LNCaP clone FGC (cell line): ENCODE data around the gene RNU7-1.

ENCODE experiments used
- DNase-seq: peaks from one replicate; pipeline ENCODE4 v3.0.0-alpha.2; 2011; ENCODE audit warnings: low read depth
- H3K4me3 ChIP-seq: 2 replicates; pipeline ENCODE4 v1.5.1; 2011; ENCODE audit warnings: mild to moderate bottlenecking, low read depth, low read length, control low read depth
- CTCF ChIP-seq: IDR thresholded peaks from 2 replicates; pipeline ENCODE4 v1.5.1; 2012; ENCODE audit warnings: mild to moderate bottlenecking; ENCODE audit not compliant: control insufficient read depth, insufficient read depth; ENCODE audit errors: extremely low read depth

Gene RNU7-1

DNA sequence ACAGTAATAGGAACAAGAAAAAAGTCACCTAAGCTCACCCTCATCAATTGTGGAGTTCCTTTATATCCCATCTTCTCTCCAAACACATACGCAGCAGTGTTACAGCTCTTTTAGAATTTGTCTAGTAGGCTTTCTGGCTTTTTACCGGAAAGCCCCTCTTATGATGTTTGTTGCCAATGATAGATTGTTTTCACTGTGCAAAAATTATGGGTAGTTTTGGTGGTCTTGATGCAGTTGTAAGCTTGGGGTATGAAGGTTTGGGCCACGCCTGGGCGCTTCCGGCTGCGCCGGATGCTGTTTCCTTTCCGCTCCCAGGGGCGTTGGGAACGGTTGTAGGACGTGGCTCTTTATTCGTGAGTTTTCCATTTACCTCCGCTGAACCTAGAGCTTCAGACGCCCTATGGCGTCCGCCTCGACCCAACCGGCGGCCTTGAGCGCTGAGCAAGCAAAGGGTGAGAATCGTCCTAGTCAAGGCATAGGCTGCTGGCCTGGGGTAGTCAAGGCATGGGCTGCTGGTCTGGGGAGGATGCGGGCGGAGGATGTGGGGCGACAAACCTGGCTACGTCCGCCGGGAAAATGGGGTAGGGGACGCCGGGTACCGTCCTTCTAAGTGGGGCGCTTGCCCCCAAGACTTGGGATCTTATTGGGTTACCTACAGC is at the start of gene RNU7-1, which contains the start of gene C12orf57:
Gene RNU7-1 (plus strand): TSS at position 95 of the 659 bp plus-strand sequence.
Gene C12orf57 (plus strand): TSS at position 301 of the 659 bp plus-strand sequence. CDS start 100 bp downstream, at position 401.
- H3K4me3 ChIP-seq = peak within 1 kb of the TSS; percentile 85
- no peak for TF ChIP-seq CTCF
- peak; percentile 65 for DNase-seq

GRCh38 chr12:6894321-6894720 is 49.3 kb upstream of the RNU7-1 start:
- TF ChIP-seq CTCF = no peak
- H3K4me3 ChIP-seq = no peak overlapping the region
- DNase-seq = no peak

DNA sequence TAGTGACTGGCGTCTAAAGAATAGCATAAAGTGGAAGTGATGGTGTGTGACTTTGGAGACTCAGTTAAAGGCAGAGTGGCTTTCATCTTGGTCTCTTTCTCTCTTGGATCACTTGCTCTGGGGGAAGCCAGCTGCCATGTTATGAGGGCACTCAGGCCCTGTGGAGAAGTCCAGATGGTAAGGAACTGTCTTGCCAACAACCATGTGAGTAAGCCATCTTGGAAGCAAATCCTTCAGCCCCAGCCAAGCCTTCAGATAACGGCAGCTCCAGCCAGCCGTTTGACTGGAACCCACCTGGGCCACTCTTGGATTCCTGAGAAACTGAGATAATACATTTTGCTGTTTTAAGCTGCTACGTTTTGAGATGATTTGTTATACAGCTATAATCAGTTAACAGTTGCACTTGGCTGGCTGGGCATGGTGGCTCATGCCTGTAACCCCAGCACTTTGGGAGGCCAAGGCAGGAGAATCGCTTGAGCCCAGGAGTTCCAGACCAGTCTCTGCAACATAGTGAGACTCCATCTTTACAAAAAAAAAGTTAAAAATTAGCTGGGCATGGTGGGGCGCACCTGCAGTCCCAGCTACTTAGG is 46.7 kb upstream of the RNU7-1 start:
- no peak for TF ChIP-seq CTCF
- no peak for DNase-seq
- no peak overlapping the region for H3K4me3 ChIP-seq

DNA sequence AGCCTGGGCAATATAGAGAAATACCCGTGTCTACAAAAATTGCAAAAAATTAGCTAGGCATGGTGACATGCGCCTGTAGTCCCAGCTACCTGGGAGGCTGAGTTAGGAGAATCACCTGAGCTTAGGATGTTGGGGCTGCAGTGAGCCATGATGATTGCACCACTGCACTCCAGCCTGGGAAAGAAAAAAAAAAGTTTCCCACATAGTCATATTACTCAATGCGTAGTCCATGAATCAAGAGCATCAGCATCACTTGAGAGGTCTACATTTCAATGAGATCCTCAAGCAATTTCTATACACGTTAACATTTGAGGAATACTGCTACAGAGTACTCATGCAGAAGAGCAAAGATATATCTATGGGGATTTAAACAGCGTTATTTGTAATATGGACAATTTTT is 44.2 kb upstream of the RNU7-1 start:
- H3K4me3 ChIP-seq = no peak overlapping the region
- no peak for TF ChIP-seq CTCF
- no peak for DNase-seq

DNA sequence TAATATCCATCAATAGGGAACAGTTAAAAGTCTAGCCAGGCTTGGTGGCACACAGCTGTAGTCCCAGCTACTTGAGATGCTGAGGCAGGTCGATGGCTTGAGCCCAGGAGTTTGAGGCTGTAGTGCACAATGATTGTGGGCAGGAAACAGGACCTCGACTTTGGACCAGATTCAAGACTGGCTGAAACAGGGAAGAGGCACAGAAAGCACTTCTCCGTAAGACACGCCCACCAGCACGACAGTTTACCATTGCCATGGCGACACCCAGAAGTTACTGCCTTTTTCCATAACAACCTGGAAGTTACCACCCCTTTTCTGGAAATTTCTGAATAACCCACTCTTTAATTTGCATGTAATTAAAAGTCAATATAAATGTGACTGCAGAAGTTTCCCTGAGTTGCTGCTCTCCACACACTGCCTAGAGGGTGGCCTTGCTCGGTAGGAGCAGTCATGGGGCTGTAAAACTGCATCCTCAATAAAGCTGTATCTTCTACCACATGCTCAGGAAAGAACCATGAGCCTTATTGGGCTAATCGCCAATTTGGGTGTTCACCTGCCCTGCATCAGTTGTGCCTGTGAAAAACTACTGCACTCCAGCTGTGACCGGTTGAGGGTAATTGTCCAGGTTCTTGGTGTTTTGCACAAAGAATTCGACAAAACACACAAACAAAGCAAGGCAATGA is 43.6 kb upstream of the RNU7-1 start:
- no peak for DNase-seq
- no peak for TF ChIP-seq CTCF
- no peak overlapping the region for H3K4me3 ChIP-seq

DNA sequence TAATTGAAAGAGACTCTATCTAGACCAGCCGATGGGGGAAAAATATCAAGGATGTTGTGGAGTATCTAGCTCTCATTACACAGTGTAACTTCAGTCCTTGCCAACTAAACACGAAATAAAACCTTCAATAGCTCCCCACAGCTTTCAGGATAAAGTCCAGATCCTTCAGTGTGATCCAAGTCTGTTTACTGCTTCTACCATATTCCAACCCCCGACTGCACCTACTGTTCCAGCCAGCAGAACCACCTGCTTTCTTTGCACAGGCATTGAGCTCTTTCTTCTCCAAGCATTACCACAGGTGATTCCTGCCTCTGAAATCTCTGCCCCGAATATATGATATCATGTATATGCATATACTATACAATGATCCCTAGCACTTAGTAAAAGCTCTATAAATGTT is 41.2 kb upstream of the RNU7-1 start:
- DNase-seq = no peak
- TF ChIP-seq CTCF = no peak
- H3K4me3 ChIP-seq = no peak overlapping the region
